A549 (cell line): ENCODE measurements around the gene ATP7B. TPM values are rescaled to one million over a fixed set of nuclear protein-coding genes. Genes with fewer than 3 reads are reported as not detected.

Experiments
- ATAC-seq, 2 experiments: fragments of 200-7000 bp in 1 of 2; fragments of >200 bp in 1 of 2; cut with Nextera tagmentation in 1 of 2; cut with Tn5 transposase in 1 of 2; 3 replicates each; pipeline versions ENCODE4 v1.8.0 to v1.9.1; 2018 to 2020; ENCODE audit warnings: mild to moderate bottlenecking in 1 of 2, moderate library complexity in 1 of 2
- CTCF ChIA-PET: fragments of 300-600 bp; sonication (Branson Sonifier 250); formaldehyde crosslinking; extraction: SDS; loops from one replicate; lab custom pipeline; 2021; ENCODE audit warnings: antibody characterized with exemption, inconsistent platforms; lab: Yijun Ruan, JAX
- POLR2A ChIA-PET: fragments of 350-600 bp; formaldehyde crosslinking; extraction: SDS; loops from one replicate; lab custom pipeline; 2021; ENCODE audit warnings: antibody characterized with exemption, inconsistent platforms; lab: Yijun Ruan, JAX
- DNase-seq, 2 experiments: peaks; one replicate each; pipeline versions ENCODE4 v3.0.0 to v3.0.0-alpha.2; 2011 to 2016; ENCODE audit warnings: low read depth in 1 of 2, low spot score in 1 of 2
- FAIRE-seq: peaks from 2 replicates; lab custom pipeline; 2011; peaks lifted over from hg19 to GRCh38; lab: Jason Lieb, UNC
- H3K27ac ChIP-seq, 2 experiments: fragments of >200 bp; sonication (Bioruptor Twin); formaldehyde crosslinking; 3 replicates each; pipeline ENCODE4 v1.5.1; 2016 to 2017
- H3K4me1 ChIP-seq: fragments of >200 bp; sonication (Bioruptor Twin); formaldehyde crosslinking; 3 replicates; pipeline ENCODE4 v1.6.1; 2016
- H3K4me2 ChIP-seq: fragments of >200 bp; sonication (Bioruptor Twin); formaldehyde crosslinking; 3 replicates; pipeline ENCODE4 v1.6.1; 2016
- H3K4me3 ChIP-seq: fragments of >200 bp; sonication (Bioruptor Twin); formaldehyde crosslinking; 3 replicates; pipeline ENCODE4 v1.5.1; 2016
- H3K9me3 ChIP-seq: fragments of >200 bp; sonication (Bioruptor Twin); formaldehyde crosslinking; 3 replicates; pipeline ENCODE4 v1.6.1; 2016
- EHF ChIP-seq: fragments of 250-450 bp; sonication (Bioruptor Pico); IDR thresholded peaks from 2 replicates; pipeline ENCODE4 v1.5.0; 2020; ENCODE audit warnings: mild to moderate bottlenecking
- ELK1 ChIP-seq: fragments of 150-350 bp; IDR thresholded peaks from 2 replicates; pipeline ENCODE4 v1.6.1; 2014; ENCODE audit warnings: low read depth, mild to moderate bottlenecking, low read length
- ESRRA ChIP-seq: fragments of 150-350 bp; IDR thresholded peaks from 2 replicates; pipeline ENCODE4 v1.6.1; 2014; ENCODE audit warnings: mild to moderate bottlenecking, low read length, borderline replicate concordance
- FOSB ChIP-seq: fragments of 250-450 bp; sonication (Bioruptor Pico); IDR thresholded peaks from 2 replicates; pipeline ENCODE4 v1.5.0; 2020; ENCODE audit warnings: mild to moderate bottlenecking, moderate library complexity
- HMGXB4 ChIP-seq: fragments of 250-450 bp; sonication (Bioruptor Pico); IDR thresholded peaks from 2 replicates; pipeline ENCODE4 v1.5.0; 2021; ENCODE audit warnings: mild to moderate bottlenecking, moderate library complexity, borderline replicate concordance
- HOXB13 ChIP-seq: fragments of 250-450 bp; sonication (Bioruptor Pico); IDR thresholded peaks from 2 replicates; pipeline ENCODE4 v1.5.0; 2020; ENCODE audit warnings: low read depth, mild to moderate bottlenecking, moderate library complexity
- HOXB5 ChIP-seq: fragments of 250-450 bp; sonication (Bioruptor Pico); IDR thresholded peaks from 2 replicates; pipeline ENCODE4 v1.5.0; 2020; ENCODE audit warnings: mild to moderate bottlenecking, moderate library complexity
- KDM1A ChIP-seq: fragments of 200-600 bp; sonication (generic); IDR thresholded peaks from 2 replicates; pipeline ENCODE4 v1.6.1; 2016; ENCODE audit warnings: low read depth, mild to moderate bottlenecking
- KDM5A ChIP-seq: fragments of 200-600 bp; sonication (generic); IDR thresholded peaks from 2 replicates; pipeline ENCODE4 v1.6.1; 2016; ENCODE audit warnings: antibody characterized with exemption, mild to moderate bottlenecking
- MAX ChIP-seq: IDR thresholded peaks from 2 replicates; pipeline ENCODE4 v1.6.1; 2012
- MAZ ChIP-seq: fragments of 150-350 bp; IDR thresholded peaks from 2 replicates; pipeline ENCODE4 v1.6.1; 2014; ENCODE audit warnings: antibody characterized with exemption, low read depth, low read length, borderline replicate concordance
- NPAS2 ChIP-seq: fragments of 250-450 bp; sonication (Bioruptor Pico); IDR thresholded peaks from 2 replicates; pipeline ENCODE4 v1.8.0; 2022; ENCODE audit warnings: mild to moderate bottlenecking, moderate library complexity, borderline replicate concordance
- PHF8 ChIP-seq: fragments of 200-600 bp; sonication (generic); IDR thresholded peaks from 2 replicates; pipeline ENCODE4 v1.6.1; 2016; ENCODE audit warnings: low read depth, mild to moderate bottlenecking, antibody characterized with exemption, moderate library complexity, borderline replicate concordance
- POLR2A ChIP-seq: IDR thresholded peaks from 2 replicates; pipeline ENCODE4 v1.6.1; 2012; ENCODE audit warnings: mild to moderate bottlenecking, low read length
- POLR2AphosphoS2 ChIP-seq: conservative IDR thresholded peaks from 2 replicates; pipeline ENCODE4 v1.6.1; 2012; ENCODE audit warnings: low read length, improper control_type of control experiment, inconsistent platforms
- RARB ChIP-seq: fragments of 250-450 bp; sonication (Bioruptor Pico); IDR thresholded peaks from 2 replicates; pipeline ENCODE4 v1.8.0; 2021; ENCODE audit warnings: mild to moderate bottlenecking, moderate library complexity
- RNF2 ChIP-seq: fragments of 200-600 bp; sonication (generic); IDR thresholded peaks from 2 replicates; pipeline ENCODE4 v1.6.1; 2016; ENCODE audit warnings: low read depth, mild to moderate bottlenecking, antibody characterized with exemption, moderate library complexity, borderline replicate concordance
- ZFP36 ChIP-seq: fragments of 450-650 bp; IDR thresholded peaks from 2 replicates; pipeline ENCODE4 v1.6.1; 2014; ENCODE audit warnings: borderline replicate concordance; ENCODE audit not compliant: partially characterized antibody
- ZNF302 ChIP-seq: fragments of 250-450 bp; sonication (Bioruptor Pico); IDR thresholded peaks from 2 replicates; pipeline ENCODE4 v1.9.0; 2021; ENCODE audit warnings: inconsistent platforms, mild to moderate bottlenecking, moderate library complexity
- WGBS: methylation state at CpG from one replicate; pipeline ENCODE4 v1.1.6; 2017; ENCODE audit errors: missing lambda C conversion rate; 5-methylcytosine and 5-hydroxymethylcytosine counted together
- polyA plus RNA-seq, 4 experiments: library from polyadenylated mRNA; depleted of rRNA in 3 of 4; stranded (reverse); fragments of >200 nt; fragmentation: RNase III in 1 of 4; extraction: RNeasy Plus Mini Kit Qiagen cat#74134 plus additional on column Dnase treatment in 1 of 4; gene quantifications; 2 replicates in 3 of 4; 3 replicates in 1 of 4; pipeline ENCODE4 v1.2.3, GENCODE V29; 2011 to 2017

Gene ATP7B
- polyA plus RNA-seq, 2 of the 4 experiments (the other 2 are of a cell fraction) = 2.8 to 3.9 TPM

- no peak for ATAC-seq
- no peak overlapping the region for H3K4me3 ChIP-seq
- H3K9me3 ChIP-seq = no peaks in the 10 kb centered on the region
- WGBS = 71% methylated on average over 13 of the region's 13 CpGs
- no peak overlapping the region for H3K27ac ChIP-seq
- H3K4me1 ChIP-seq = no peaks in the 10 kb centered on the region
- ChIA-PET POLR2A (no interaction called here), CTCF (no interaction called here)
- TF ChIP-seq POLR2AphosphoS2 = no peak
- no peak for TF ChIP-seq RNF2
- TF ChIP-seq POLR2A = no peak
- TF ChIP-seq ZNF302 (CRISPR knock-in tag) = no peak
- no peak overlapping the region for H3K4me2 ChIP-seq
- FAIRE-seq = no peak
- DNase-seq = no peak
These were observed 11.7 kb downstream of the ATP7B start for GRCh38 chr13:51999510-51999911.

- Histone ChIP-seq H3K27ac (no peak overlapping the region), H3K4me2 (no peak overlapping the region), H3K4me1 (no peaks in the 10 kb centered on the region), H3K4me3 (no peak overlapping the region), H3K9me3 (no peaks in the 10 kb centered on the region)
- ChIA-PET CTCF (interaction anchor here (0.8 kb wide), 1 partner anchor 129 kb away, joined by 3 read pairs; no protein-coding TSS in a partner anchor), POLR2A (no interaction called here)
- whole genome bisulfite sequencing = 39% methylated on average over 4 of the region's 6 CpGs
- TF ChIP-seq MAX (no peak), HOXB5 (CRISPR knock-in tag) (no peak), EHF (CRISPR knock-in tag) (no peak), ZFP36 (no peak), HOXB13 (CRISPR knock-in tag) (no peak), KDM1A (no peak), NPAS2 (CRISPR knock-in tag) (no peak), PHF8 (no peak), HMGXB4 (CRISPR knock-in tag) (no peak), ELK1 (no peak), KDM5A (no peak), POLR2AphosphoS2 (no peak), RNF2 (no peak), MAZ (no peak)
- FAIRE-seq = no peak
- no peak for DNase-seq
- no peak for ATAC-seq
These were observed 12.3 kb downstream of the ATP7B start for GRCh38 chr13:51998723-51999509.

- no peak overlapping the region for H3K4me2 ChIP-seq
- POLR2A ChIA-PET = no interaction called here
- WGBS = 46% methylated on average over 8 of the region's 8 CpGs
These were observed 13.5 kb downstream of the ATP7B start for GRCh38 chr13:51997641-51998330.

More at GRCh38 chr13:51997641-51998330, 13.5 kb downstream of the ATP7B start:
- no peak overlapping the region for H3K4me3 ChIP-seq
- H3K9me3 ChIP-seq = no peaks in the 10 kb centered on the region
- no peak for DNase-seq
- no peak for FAIRE-seq
- CTCF ChIA-PET = no interaction called here
- no peak for ATAC-seq
- no peak overlapping the region for H3K27ac ChIP-seq
- TF ChIP-seq ESRRA (no peak), FOSB (no peak), ZNF302 (CRISPR knock-in tag) (no peak), RARB (CRISPR knock-in tag) (no peak)
- no peaks in the 10 kb centered on the region for H3K4me1 ChIP-seq
